ENCODE measurements around the gene FAM184B. TPM values are rescaled to one million over a fixed set of nuclear protein-coding genes. Genes with fewer than 3 reads are reported as not detected.

The FAM184B gene
- total and polyA plus RNA-seq, 10 donors = 0.03 to 0.04 (median 0.03) TPM; not detected in 7

DNA sequence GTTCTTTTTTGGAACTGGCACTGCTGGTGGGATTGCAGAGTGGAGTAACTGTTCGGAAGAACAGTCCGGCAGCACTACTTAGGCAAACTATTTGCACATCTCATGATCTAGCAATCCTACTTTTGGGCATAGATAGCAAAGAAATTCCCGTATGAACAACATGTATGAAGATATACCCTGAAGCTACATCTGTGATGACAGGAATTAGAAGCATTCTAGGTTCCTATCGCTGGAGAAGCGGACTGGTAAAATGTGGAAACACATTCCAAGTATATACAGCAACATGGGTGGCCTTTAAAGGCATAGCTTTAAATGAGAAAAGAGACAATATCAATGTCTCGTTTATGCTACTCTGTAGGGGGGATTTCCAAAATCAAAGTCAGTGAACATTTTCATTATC, 26.0 kb upstream of the FAM184B start:
- TF ChIP-seq CTCF (IDR thresholded peaks at IDR 0.05 in 8 of 11, conservative IDR thresholded peaks at IDR 0.05 in 3 of 11) = no peak
- TF ChIP-seq POLR2A (IDR thresholded peaks at IDR 0.05) = no peak
- no peak for TF ChIP-seq POLR2AphosphoS5 (IDR thresholded peaks at IDR 0.05)
- no peak for DNase-seq
- H3K4me1 ChIP-seq = peaks cover 30 to 75% (median 51%) of the 10 kb centered on the region in 6 donors
- H3K27me3 ChIP-seq (replicated peaks in 1 of 7) = no peaks in the 10 kb centered on the region
- no peaks in the 10 kb centered on the region for H3K9me3 ChIP-seq
- H3K4me3 ChIP-seq = peak overlapping the region in 2 of 8 donors; percentile 16 to 94
- no peak overlapping the region for H3K27ac ChIP-seq
- intact Hi-C loops (cut with DNase I; ENCODE audit: low total_unique reads) = no loop called here
- 66 to 79% (median 75%) methylated on average over 6 of the region's 6 CpGs for WGBS, 5 donors
- peaks cover 3 to 35% (median 23%) of the 10 kb centered on the region in 6 donors for H3K36me3 ChIP-seq

- intact Hi-C loops (cut with DNase I; ENCODE audit: low total_unique reads) = no loop called here
- 75 to 94% (median 84%) methylated on average over 3 of the region's 3 CpGs for WGBS, 5 donors
- H3K27me3 ChIP-seq (replicated peaks in 1 of 7) = no peaks in the 10 kb centered on the region
- TF ChIP-seq POLR2AphosphoS5 (IDR thresholded peaks at IDR 0.05) = no peak
- TF ChIP-seq CTCF (IDR thresholded peaks at IDR 0.05 in 8 of 11, conservative IDR thresholded peaks at IDR 0.05 in 3 of 11) = no peak
- no peak for TF ChIP-seq POLR2A (IDR thresholded peaks at IDR 0.05)
- no peak overlapping the region for H3K27ac ChIP-seq
- DNase-seq = no peak
- peaks cover 30 to 64% (median 42%) of the 10 kb centered on the region in 6 donors for H3K4me1 ChIP-seq
- peaks cover 3 to 52% (median 26%) of the 10 kb centered on the region in 6 donors for H3K36me3 ChIP-seq
- H3K9me3 ChIP-seq = no peaks in the 10 kb centered on the region
- no peak overlapping the region for H3K4me3 ChIP-seq
Observed at GRCh38 chr4:17805580-17806155, 24.2 kb upstream of the FAM184B start.

- TF ChIP-seq POLR2AphosphoS5 (IDR thresholded peaks at IDR 0.05) = no peak
- TF ChIP-seq CTCF (IDR thresholded peaks at IDR 0.05 in 8 of 11, conservative IDR thresholded peaks at IDR 0.05 in 3 of 11) = no peak
- TF ChIP-seq POLR2A (IDR thresholded peaks at IDR 0.05) = no peak
- intact Hi-C loops (cut with DNase I; ENCODE audit: low total_unique reads) = no loop called here
- no peaks in the 10 kb centered on the region for H3K27me3 ChIP-seq (replicated peaks in 1 of 7)
- WGBS, 5 donors = 92 to 96% (median 95%) methylated on average over 1 of the region's 1 CpG
- H3K4me1 ChIP-seq = peaks cover 0 to 5% (median 0%) of the 10 kb centered on the region in 6 donors
- H3K36me3 ChIP-seq = peaks cover 0 to 69% (median 9%) of the 10 kb centered on the region in 6 donors
- H3K27ac ChIP-seq = no peak overlapping the region
- H3K4me3 ChIP-seq = no peak overlapping the region
- H3K9me3 ChIP-seq = no peaks in the 10 kb centered on the region
- no peak for DNase-seq
Observed at GRCh38 chr4:17797808-17798207, 16.4 kb upstream of the FAM184B start.

DNA sequence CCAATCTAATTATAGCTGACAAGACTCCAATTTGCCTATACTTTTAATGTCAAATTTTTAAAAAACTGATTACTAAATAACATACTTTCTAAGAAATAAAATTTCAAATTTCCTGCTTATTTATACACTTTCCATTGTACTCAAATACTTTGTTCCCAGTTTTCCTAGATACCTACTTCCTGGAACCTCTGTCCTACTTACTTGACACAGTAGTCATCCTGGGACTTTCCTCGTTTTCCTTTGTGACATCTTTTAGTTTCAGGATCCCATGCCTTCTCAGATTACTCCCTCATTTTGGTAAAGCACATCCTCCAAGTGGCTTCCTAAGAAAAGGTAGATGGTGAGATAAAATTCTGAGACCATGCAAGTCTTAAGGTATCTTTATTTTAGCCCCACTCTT, 13.3 kb upstream of the FAM184B start:
- Histone ChIP-seq H3K9me3 (peaks cover 0 to 9% (median 0%) of the 10 kb centered on the region in 8 donors), H3K36me3 (peaks cover 0 to 51% (median 5%) of the 10 kb centered on the region in 6 donors), H3K27me3 (replicated peaks in 1 of 7) (no peaks in the 10 kb centered on the region), H3K4me3 (no peak overlapping the region), H3K27ac (no peak overlapping the region), H3K4me1 (no peaks in the 10 kb centered on the region)
- TF ChIP-seq POLR2AphosphoS5 (IDR thresholded peaks at IDR 0.05) (no peak), CTCF (IDR thresholded peaks at IDR 0.05 in 8 of 11, conservative IDR thresholded peaks at IDR 0.05 in 3 of 11) (no peak), POLR2A (IDR thresholded peaks at IDR 0.05) (no peak)
- 69 to 81% (median 80%) methylated on average over 1 of the region's 1 CpG for WGBS, 5 donors
- intact Hi-C loops (cut with DNase I; ENCODE audit: low total_unique reads) = no loop called here
- DNase-seq = no peak

All from spleen (tissue), 11 donors.